Measurements from ENCODE around the gene RNF5.
A peak's percentile ranks its signal among the peaks of the same experiment; 100 is the strongest.

The RNF5 gene

DNA sequence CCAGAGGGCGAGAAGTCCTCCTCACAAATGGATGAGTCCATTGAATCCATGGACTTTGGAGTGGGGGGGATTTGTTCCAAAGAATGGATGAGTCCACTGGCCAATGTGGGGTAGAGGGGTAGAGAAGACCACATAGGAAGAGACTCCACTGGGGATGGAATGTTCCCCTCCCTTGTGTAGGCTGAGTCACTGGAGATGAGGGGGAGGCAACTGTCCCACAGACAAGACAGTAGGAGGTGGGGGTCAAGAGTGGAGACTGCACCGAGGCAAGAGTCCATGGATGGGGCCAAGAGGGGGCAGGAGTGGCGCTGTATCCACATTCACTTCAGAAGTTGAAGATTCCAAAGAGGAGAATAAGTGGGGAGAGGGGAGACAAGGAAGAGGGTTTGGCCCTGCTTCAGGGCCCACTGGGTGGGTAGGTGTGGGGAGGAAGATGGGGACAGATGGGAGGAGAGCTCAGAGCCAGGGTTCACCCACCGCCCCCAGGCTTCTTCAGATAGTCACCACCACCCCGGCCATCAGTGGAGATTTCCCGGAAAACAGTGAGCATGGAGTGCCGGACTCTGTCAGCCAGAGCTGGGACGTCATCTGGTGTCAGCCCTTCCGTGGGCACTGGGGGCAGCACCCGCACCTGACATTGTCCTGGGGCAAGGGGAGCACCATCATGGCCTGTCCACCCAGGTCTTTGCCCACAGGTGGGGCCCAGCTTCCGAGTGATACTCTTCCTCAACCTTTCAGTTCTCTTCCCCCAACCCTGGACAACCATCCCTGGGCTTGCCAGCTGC lies 9.2 kb upstream of the RNF5 start:
- Histone ChIP-seq H3K4me1 (peaks cover 16 to 32% (median 24%) of the 10 kb centered on the region in 10 experiments), H3K4me2 (no peak overlapping the region; a peak in 1 of 22 replicates), H3K9me3 (replicated peaks in 1 of 11) (no peaks in the 10 kb centered on the region), H3K27me3 (no peaks in the 10 kb centered on the region), H4K20me1 (peaks cover 0 to 29% (median 0%) of the 10 kb centered on the region in 11 experiments; a peak in 2 of 22 replicates), H3K27ac (no peak overlapping the region), H3K36me3 (peaks cover 49 to 73% (median 61%) of the 10 kb centered on the region in 11 experiments), H3K9ac (no peak overlapping the region), H3K4me3 (no peak overlapping the region)
- TF ChIP-seq Cebpa-rat (IDR thresholded peaks at IDR 0.05): no peak

DNA sequence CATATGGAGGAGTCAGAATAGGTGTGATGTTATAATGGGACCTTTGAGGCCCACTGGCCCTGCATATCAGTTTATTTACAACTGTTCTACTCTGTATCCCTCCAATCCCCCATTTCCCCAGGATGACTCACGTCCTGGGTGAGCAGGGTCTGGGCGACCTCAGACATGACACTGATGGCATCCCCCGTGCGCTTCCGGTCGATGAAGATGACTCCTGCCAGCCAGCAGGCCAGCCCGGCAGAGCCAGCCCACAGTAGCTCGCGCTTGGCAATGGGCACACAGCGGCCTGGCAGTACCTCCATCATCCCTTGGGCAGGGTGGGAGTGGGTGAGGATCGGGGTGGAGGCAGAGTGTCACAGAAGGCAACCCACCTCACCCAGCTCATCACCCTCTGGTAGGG lies 7.9 kb upstream of the RNF5 start:
- H3K4me1 ChIP-seq: peaks cover 29 to 45% (median 37%) of the 10 kb centered on the region in 10 experiments
- no peak overlapping the region for H3K27ac ChIP-seq
- no peak for TF ChIP-seq Cebpa-rat (IDR thresholded peaks at IDR 0.05)
- H3K9ac ChIP-seq: no peak overlapping the region
- H3K4me2 ChIP-seq: no peak overlapping the region; a peak in 1 of 22 replicates
- no peaks in the 10 kb centered on the region for H3K9me3 ChIP-seq (replicated peaks in 1 of 11)
- H3K27me3 ChIP-seq: no peaks in the 10 kb centered on the region
- peaks cover 49 to 65% (median 58%) of the 10 kb centered on the region in 11 experiments for H3K36me3 ChIP-seq
- no peak overlapping the region for H3K4me3 ChIP-seq
- H4K20me1 ChIP-seq: peaks cover 0 to 29% (median 0%) of the 10 kb centered on the region in 11 experiments; a peak in 2 of 22 replicates

DNA sequence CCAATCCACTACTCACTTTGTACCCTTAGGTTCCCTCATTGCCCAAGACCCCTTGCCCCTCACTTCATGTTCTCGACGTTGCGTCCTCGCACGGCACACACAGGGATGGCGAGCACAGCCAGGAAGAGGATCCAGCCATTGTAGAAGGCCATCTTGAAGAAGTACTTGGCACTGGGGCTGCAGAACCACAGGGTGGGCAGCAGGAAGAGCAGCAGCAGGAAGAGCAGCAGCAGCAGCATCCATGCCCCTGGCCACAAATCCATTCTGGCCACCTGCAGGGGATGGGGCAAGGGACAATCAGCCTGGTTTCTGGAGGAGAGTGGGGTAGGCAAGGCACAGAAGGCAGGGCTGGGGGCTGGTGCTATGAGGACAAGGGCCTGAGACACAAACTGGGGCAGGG lies 7.0 kb upstream of the RNF5 start:
- Histone ChIP-seq H3K9ac (no peak overlapping the region), H3K4me3 (no peak overlapping the region), H3K9me3 (replicated peaks in 1 of 11) (no peaks in the 10 kb centered on the region), H3K27me3 (no peaks in the 10 kb centered on the region), H4K20me1 (peaks cover 0 to 25% (median 0%) of the 10 kb centered on the region in 11 experiments; a peak in 2 of 22 replicates), H3K27ac (no peak overlapping the region), H3K36me3 (peaks cover 48 to 56% (median 52%) of the 10 kb centered on the region in 11 experiments), H3K4me2 (no peak overlapping the region), H3K4me1 (peaks cover 34 to 50% (median 40%) of the 10 kb centered on the region in 10 experiments)
- no peak for TF ChIP-seq Cebpa-rat (IDR thresholded peaks at IDR 0.05)

DNA sequence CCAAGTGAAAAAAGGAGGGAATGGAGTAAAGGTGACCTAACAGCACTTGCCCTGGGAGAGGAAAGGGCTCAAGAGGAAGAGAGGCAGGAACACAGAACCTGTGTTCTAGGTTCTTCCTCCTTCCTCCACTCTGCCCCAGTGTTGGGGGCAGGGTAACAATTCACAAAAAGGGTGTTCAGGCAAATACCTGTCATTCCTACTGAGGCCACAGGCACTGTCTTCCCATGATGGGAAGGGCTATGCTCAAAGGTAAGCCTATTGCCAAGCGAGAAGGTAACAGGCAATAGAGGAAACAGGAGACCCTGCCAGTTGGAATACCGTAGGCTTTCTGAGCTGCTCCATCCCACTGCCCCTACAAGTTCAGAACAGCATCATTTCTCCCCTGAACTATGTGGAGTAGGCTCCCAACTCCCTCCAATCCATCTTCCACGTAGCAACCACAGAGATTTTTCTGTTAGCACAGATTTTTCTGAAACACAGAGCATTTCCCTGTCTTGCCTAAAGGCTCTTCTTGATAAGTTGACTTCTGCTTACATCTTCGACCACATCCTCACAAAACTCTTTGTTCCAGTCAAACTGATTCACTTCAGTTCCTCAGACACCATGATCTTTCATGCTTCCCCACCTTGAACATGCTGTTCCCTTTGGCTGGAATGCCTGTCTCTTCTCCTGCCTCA lies 5.0 kb upstream of the RNF5 start:
- peaks cover 47 to 58% (median 49%) of the 10 kb centered on the region in 10 experiments for H3K4me1 ChIP-seq
- H3K4me2 ChIP-seq: peak overlapping the region; percentile 3 to 100 (median 97); a peak in 21 of 22 replicates
- peaks cover 29 to 36% (median 33%) of the 10 kb centered on the region in 11 experiments for H3K36me3 ChIP-seq
- peak overlapping the region in 7 of 11 experiments; percentile 12 to 56 (median 27); a peak in 11 of 22 replicates for H3K27ac ChIP-seq
- no peaks in the 10 kb centered on the region for H3K9me3 ChIP-seq (replicated peaks in 1 of 11)
- TF ChIP-seq Cebpa-rat (IDR thresholded peaks at IDR 0.05): no peak
- peak overlapping the region in 1 of 10 experiments; percentile 11; a peak in 2 of 20 replicates for H3K4me3 ChIP-seq
- peak overlapping the region in 6 of 11 experiments; percentile 0 to 20 (median 6); a peak in 4 of 22 replicates for H3K9ac ChIP-seq
- H4K20me1 ChIP-seq: peaks cover 0 to 6% (median 0%) of the 10 kb centered on the region in 11 experiments; a peak in 2 of 22 replicates
- no peaks in the 10 kb centered on the region for H3K27me3 ChIP-seq

DNA sequence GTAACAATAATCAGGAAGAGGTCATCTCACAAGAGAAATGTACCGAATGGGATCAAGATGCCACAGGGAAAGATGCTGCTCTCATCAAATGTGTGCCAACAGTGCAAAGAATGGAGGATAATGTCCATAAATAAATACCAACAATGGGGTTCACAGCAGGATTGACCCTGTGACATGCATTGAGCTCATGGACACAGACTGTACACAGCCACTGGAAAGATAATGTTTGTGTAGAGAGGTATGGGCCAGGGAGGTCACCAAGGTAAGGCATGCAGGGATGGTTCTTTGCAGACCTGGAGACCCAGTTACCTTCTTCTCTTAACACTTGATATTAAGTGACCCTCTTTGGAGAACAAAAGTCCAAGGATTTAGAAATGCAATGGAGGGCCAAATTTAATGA lies 3.8 kb upstream of the RNF5 start:
- Histone ChIP-seq H3K9me3 (replicated peaks in 1 of 11) (no peaks in the 10 kb centered on the region), H3K9ac (no peak overlapping the region), H3K4me1 (peaks cover 52 to 64% (median 54%) of the 10 kb centered on the region in 10 experiments), H3K4me2 (peak overlapping the region; percentile 92 to 100 (median 98)), H3K36me3 (peaks cover 18 to 25% (median 21%) of the 10 kb centered on the region in 11 experiments), H3K4me3 (peak overlapping the region in 5 of 10 experiments; percentile 79 to 90 (median 86); a peak in 6 of 20 replicates), H3K27ac (no peak overlapping the region), H4K20me1 (no peaks in the 10 kb centered on the region; a peak in 1 of 22 replicates), H3K27me3 (no peaks in the 10 kb centered on the region)
- no peak for TF ChIP-seq Cebpa-rat (IDR thresholded peaks at IDR 0.05)

DNA sequence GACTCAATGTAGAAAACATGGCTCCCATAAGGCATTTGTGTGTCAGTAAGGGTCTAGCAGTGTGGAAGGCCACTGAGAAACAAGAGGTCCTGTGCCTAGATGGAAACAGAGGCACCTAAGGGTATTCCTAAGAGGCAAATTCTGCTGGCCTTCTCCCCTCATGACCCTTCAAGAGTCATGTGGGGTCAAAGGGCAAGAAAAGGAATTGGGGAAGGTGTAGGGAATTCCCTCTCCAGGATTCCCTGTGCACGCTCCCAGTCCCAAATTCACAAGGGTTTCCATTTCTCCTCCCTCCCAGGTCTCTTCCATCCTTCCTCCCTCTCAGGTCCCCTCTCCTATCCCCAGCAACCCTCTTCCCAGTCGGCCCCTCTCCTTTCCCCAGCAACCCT lies 2.9 kb upstream of the RNF5 start:
- H3K4me2 ChIP-seq: peak overlapping the region; percentile 92 to 100 (median 98)
- peak overlapping the region; percentile 78 to 94 (median 86) for H3K27ac ChIP-seq
- H3K27me3 ChIP-seq: no peaks in the 10 kb centered on the region
- H3K9me3 ChIP-seq (replicated peaks in 1 of 11): no peaks in the 10 kb centered on the region
- no peaks in the 10 kb centered on the region; a peak in 1 of 22 replicates for H4K20me1 ChIP-seq
- H3K9ac ChIP-seq: peak overlapping the region; percentile 86 to 92 (median 90)
- peaks cover 11 to 25% (median 19%) of the 10 kb centered on the region in 11 experiments for H3K36me3 ChIP-seq
- peaks cover 61 to 69% (median 63%) of the 10 kb centered on the region in 10 experiments for H3K4me1 ChIP-seq
- TF ChIP-seq Cebpa-rat (IDR thresholded peaks at IDR 0.05): no peak
- H3K4me3 ChIP-seq: peak overlapping the region; percentile 73 to 90 (median 82)

DNA sequence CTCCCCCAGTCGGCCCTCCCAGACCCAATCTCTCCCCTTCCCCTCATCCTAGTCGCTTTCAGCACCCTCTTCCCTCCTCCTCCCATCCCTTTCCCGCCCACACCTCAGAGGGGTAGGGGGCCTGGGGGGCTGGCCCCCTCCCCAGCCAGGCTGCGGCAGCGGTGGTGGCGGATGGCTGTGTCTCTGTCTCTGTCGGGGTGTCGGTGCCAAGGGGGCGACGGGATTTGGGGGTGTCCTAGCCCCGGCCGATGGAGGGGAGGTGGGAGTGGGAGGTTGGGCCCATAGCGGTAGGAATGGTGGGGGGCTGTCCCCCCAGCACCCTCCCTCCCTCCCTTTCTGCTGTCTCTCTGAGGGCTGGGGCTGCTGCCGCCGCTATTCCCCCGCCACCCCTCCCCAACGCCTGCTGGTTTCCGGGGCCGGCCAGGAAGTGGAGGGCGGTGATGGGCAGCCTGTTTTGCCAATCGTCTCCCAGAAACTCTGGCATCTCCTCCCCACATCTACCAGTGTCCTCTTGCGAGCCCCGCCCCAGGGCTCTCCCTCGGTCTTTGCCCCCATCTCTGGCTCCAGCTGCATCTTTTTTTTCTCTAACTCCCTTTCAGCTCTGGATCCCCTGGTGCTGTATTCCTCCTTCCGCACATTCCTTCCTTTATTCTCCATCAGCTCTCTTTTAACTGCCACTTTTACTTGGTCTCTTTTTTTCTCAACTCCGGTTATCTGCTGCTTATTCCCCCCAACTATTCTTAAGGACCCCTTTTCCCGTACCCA lies 2.3 kb upstream of the RNF5 start, which contains the start of gene AGPAT1:
Gene AGPAT1, minus strand, starts transcription at position 374 of the 765 bp plus-strand sequence. CDS start 4,588 bp downstream, outside the sequence.
- Histone ChIP-seq H3K4me3 (peak within 1 kb of the TSS; percentile 73 to 90 (median 82)), H3K4me1 (peaks cover 61 to 73% (median 69%) of the 10 kb centered on the region in 10 experiments), H3K27ac (peak within 1 kb of the TSS; percentile 80 to 94 (median 90)), H3K27me3 (no peaks in the 10 kb centered on the region), H4K20me1 (no peaks in the 10 kb centered on the region; a peak in 1 of 22 replicates), H3K36me3 (peaks cover 10 to 25% (median 18%) of the 10 kb centered on the region in 11 experiments), H3K4me2 (peak within 1 kb of the TSS; percentile 92 to 100 (median 98)), H3K9ac (peak within 1 kb of the TSS; percentile 86 to 92 (median 90)), H3K9me3 (replicated peaks in 1 of 11) (no peaks in the 10 kb centered on the region)
- no peak for TF ChIP-seq Cebpa-rat (IDR thresholded peaks at IDR 0.05)

DNA sequence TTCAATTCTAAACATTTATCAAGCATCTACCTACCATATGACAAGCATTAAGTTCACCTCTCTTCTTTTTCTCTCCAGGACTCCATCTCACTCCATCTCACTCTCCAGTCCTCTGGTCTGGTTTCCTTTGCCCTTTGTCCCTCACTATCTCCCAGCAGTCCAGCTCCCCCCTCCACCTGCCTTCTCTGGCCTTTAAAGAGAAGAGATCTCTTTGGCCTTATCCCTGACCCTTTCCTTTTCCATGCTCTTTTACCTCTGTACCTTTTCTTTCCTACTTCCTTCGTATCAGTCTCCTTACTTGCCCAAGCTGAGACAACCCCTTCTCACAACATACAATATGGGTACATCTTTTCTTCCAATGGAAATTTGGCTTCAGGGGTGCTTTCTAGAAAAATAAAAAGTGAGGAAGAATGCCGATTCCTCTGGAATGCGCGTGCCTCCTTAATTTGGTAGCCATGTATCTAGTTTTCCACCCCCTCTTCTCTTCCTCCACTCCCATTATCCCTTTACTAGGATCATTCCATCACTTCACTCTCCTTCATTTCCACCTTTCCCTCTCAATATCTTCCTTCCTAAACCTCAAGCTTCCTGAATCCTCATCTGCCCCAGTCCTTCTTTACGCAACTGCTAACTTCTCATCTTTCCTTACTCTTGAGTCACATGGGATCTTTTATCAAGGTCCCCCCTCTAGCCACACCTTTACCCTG lies 1.6 kb upstream of the RNF5 start:
- TF ChIP-seq Cebpa-rat (IDR thresholded peaks at IDR 0.05): no peak
- Histone ChIP-seq H3K9me3 (replicated peaks in 1 of 11) (no peaks in the 10 kb centered on the region), H3K4me3 (peak overlapping the region; percentile 73 to 90 (median 82)), H3K36me3 (peaks cover 12 to 25% (median 21%) of the 10 kb centered on the region in 11 experiments), H3K27ac (peak overlapping the region; percentile 80 to 94 (median 90)), H3K9ac (peak overlapping the region; percentile 81 to 92 (median 90)), H4K20me1 (no peaks in the 10 kb centered on the region; a peak in 1 of 22 replicates), H3K4me2 (peak overlapping the region; percentile 88 to 98 (median 92)), H3K27me3 (no peaks in the 10 kb centered on the region), H3K4me1 (peaks cover 61 to 80% (median 73%) of the 10 kb centered on the region in 10 experiments)

Data from BLaER1 treated with 17β-estradiol and CSF1 and Interleukin-3, amounts not matched to agents 10 nM and 100 nM (cell line).